CD8-positive, alpha-beta memory T cell (primary cell): Measurements from ENCODE around the gene EHD1. TPM values are rescaled to one million over a fixed set of nuclear protein-coding genes. Genes with fewer than 3 reads are reported as not detected.
"Not testable (repeated sequence)": the region's sequence is repeated elsewhere in the genome, so short reads cannot be mapped to it uniquely, and the experiment has no call there.

Experiments
- CTCF ChIA-PET: fragments of 350-600 bp; sonication (Branson Sonifier 250); formaldehyde crosslinking; loops from one replicate; lab custom pipeline; 2021; ENCODE audit warnings: antibody characterized with exemption; lab: Charles Lee
- POLR2A ChIA-PET: fragments of 350-600 bp; sonication (Branson Sonifier 250); formaldehyde crosslinking; loops from one replicate; lab custom pipeline; 2021; ENCODE audit warnings: antibody characterized with exemption; lab: Charles Lee
- DNase-seq, 5 donors: peaks; one replicate each; pipeline versions ENCODE4 v3.0.0 to v3.0.0-alpha.2; 2020 to 2022; ENCODE audit warnings: mixed read lengths in 1 of 5
- H3K27ac ChIP-seq: one replicate; pipeline ENCODE4 v1.7.0; 2013; ENCODE audit warnings: low read depth, mild to moderate bottlenecking, low read length, moderate library complexity
- H3K27me3 ChIP-seq: 2 replicates; pipeline ENCODE4 v1.7.0; 2013; ENCODE audit warnings: low read length, mild to moderate bottlenecking; ENCODE audit not compliant: insufficient read depth, poor library complexity, severe bottlenecking
- H3K36me3 ChIP-seq: 2 replicates; pipeline ENCODE4 v1.7.0; 2013; ENCODE audit warnings: mild to moderate bottlenecking, low read length, moderate library complexity; ENCODE audit not compliant: insufficient read depth
- H3K4me1 ChIP-seq: 2 replicates; pipeline ENCODE4 v1.7.0; 2013; ENCODE audit warnings: mild to moderate bottlenecking, low read length, moderate library complexity; ENCODE audit not compliant: insufficient read depth
- H3K4me3 ChIP-seq: 2 replicates; pipeline ENCODE4 v1.7.0; 2013; ENCODE audit warnings: mild to moderate bottlenecking, low read length
- H3K9me3 ChIP-seq: 2 replicates; pipeline ENCODE4 v1.7.0; 2013; ENCODE audit warnings: mild to moderate bottlenecking, low read length
- H3K27ac Mint-ChIP-seq, 8 donors: one replicate each; pipeline ENCODE4 v1.8.0; 2020 to 2021; ENCODE audit warnings: mixed read lengths in 8 of 8, mild to moderate bottlenecking in 6 of 8, inconsistent platforms in 3 of 8, moderate library complexity in 3 of 8
- H3K27me3 Mint-ChIP-seq, 2 donors: one replicate each; pipeline ENCODE4 v1.8.0; 2020 to 2021; ENCODE audit warnings: mixed read lengths in 2 of 2, mild to moderate bottlenecking in 1 of 2, moderate library complexity in 1 of 2
- H3K36me3 Mint-ChIP-seq, 3 donors: one replicate each; pipeline ENCODE4 v1.8.0; 2020 to 2021; ENCODE audit warnings: mixed read lengths in 3 of 3, inconsistent platforms in 1 of 3, mild to moderate bottlenecking in 1 of 3
- H3K4me1 Mint-ChIP-seq, 3 donors: one replicate each; pipeline ENCODE4 v1.8.0; 2020 to 2021; ENCODE audit warnings: mixed read lengths in 3 of 3, inconsistent platforms in 1 of 3, mild to moderate bottlenecking in 1 of 3
- H3K4me3 Mint-ChIP-seq, 7 donors: one replicate each; pipeline ENCODE4 v1.8.0; 2020 to 2021; ENCODE audit warnings: mixed read lengths in 7 of 7, mild to moderate bottlenecking in 6 of 7, moderate library complexity in 4 of 7, inconsistent platforms in 2 of 7
- H3K9me3 Mint-ChIP-seq, 5 donors: one replicate each; pipeline ENCODE4 v1.8.0; 2020 to 2022; ENCODE audit warnings: mixed read lengths in 5 of 5, mild to moderate bottlenecking in 3 of 5, moderate library complexity in 2 of 5, inconsistent platforms in 1 of 5
- polyA plus RNA-seq: library from polyadenylated mRNA; unstranded; fragments of 300-500 nt; fragmentation: Illumina TruSeq; gene quantifications from one replicate; pipeline ENCODE4 v1.2.3, GENCODE V29; 2021
- total RNA-seq, 2 experiments: library from RNA; stranded (reverse); gene quantifications; one replicate each; pipeline ENCODE4 v1.2.3, GENCODE V29; 2021

The EHD1 gene
- total and polyA plus RNA-seq, 3 experiments from 2014 or later: 102 to 258 (median 110) TPM

- ChIA-PET POLR2A (no interaction called here), CTCF (no interaction called here)
- Mint-ChIP-seq H3K4me3 (no peak overlapping the region), H3K4me1 (no peaks in the 10 kb centered on the region), H3K36me3 (no peaks in the 10 kb centered on the region), H3K27me3 (no peaks in the 10 kb centered on the region), H3K27ac (peak overlapping the region in 2 of 8 donors; percentile 0 to 45), H3K9me3 (no peaks in the 10 kb centered on the region)
- Histone ChIP-seq H3K9me3 (no peaks in the 10 kb centered on the region), H3K36me3 (no peaks in the 10 kb centered on the region), H3K27ac (no peak overlapping the region), H3K27me3 (no peaks in the 10 kb centered on the region), H3K4me3 (no peak overlapping the region), H3K4me1 (no peaks in the 10 kb centered on the region)
- no peak for DNase-seq
Observed at GRCh38 chr11:64817476-64817875, 60.9 kb downstream of the EHD1 start.

DNA sequence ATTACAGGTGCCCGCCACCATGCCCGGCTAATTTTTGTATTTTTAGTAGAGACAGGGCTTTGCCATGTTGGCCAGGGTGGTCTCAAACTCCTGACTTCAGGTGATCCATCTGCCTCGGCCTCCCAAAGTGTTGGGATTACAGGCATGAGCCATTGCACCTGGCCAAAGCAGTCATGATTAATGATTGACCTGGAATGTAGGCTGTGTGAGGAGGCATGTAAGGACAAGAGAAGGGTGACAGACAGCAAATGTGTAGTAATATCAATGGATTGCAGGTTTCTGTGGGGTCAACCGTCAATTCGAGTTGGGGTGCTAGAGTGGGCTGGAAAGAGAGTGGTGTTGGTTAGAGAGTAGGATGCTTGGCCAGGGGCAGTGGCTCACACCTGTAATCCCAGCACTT lies 63.0 kb downstream of the EHD1 start:
- H3K4me1 ChIP-seq, H3K36me3 Mint-ChIP-seq, H3K36me3 ChIP-seq, H3K27me3 Mint-ChIP-seq, H3K27ac Mint-ChIP-seq, H3K27ac ChIP-seq, H3K4me3 Mint-ChIP-seq, DNase-seq, H3K9me3 Mint-ChIP-seq, H3K9me3 ChIP-seq, POLR2A ChIA-PET, H3K27me3 ChIP-seq, H3K4me3 ChIP-seq: not testable (repeated sequence)
- CTCF ChIA-PET: interaction anchor here (0.8 kb wide), 1 partner anchor 29 kb away, joined by 3 read pairs; the partner anchor contains the start of gene CDC42BPG
- peaks cover 6 to 12% (median 7%) of the 10 kb centered on the region in 3 donors for H3K4me1 Mint-ChIP-seq

GRCh38 chr11:64814712-64815187 lies 63.7 kb downstream of the EHD1 start:
- H3K4me3 Mint-ChIP-seq: no peak overlapping the region
- peak overlapping the region in 1 of 8 donors; percentile 29 for H3K27ac Mint-ChIP-seq
- no peaks in the 10 kb centered on the region for H3K9me3 Mint-ChIP-seq
- no peak overlapping the region for H3K27ac ChIP-seq
- H3K36me3 Mint-ChIP-seq: peaks cover 0 to 9% (median 0%) of the 10 kb centered on the region in 3 donors
- H3K4me1 ChIP-seq: peaks cover 5% of the 10 kb centered on the region
- peaks cover 6 to 14% (median 12%) of the 10 kb centered on the region in 3 donors for H3K4me1 Mint-ChIP-seq
- no peaks in the 10 kb centered on the region for H3K9me3 ChIP-seq
- POLR2A ChIA-PET: interaction anchor here (0.5 kb wide), 1 partner anchor 287 kb away, joined by 12 read pairs; no protein-coding TSS in a partner anchor
- H3K4me3 ChIP-seq: no peak overlapping the region
- CTCF ChIA-PET: interaction anchor here (0.8 kb wide), 1 partner anchor 30 kb away, joined by 3 read pairs; the partner anchor contains the start of gene CDC42BPG
- no peaks in the 10 kb centered on the region for H3K36me3 ChIP-seq
- H3K27me3 ChIP-seq: no peaks in the 10 kb centered on the region
- DNase-seq: no peak
- no peaks in the 10 kb centered on the region for H3K27me3 Mint-ChIP-seq

DNA sequence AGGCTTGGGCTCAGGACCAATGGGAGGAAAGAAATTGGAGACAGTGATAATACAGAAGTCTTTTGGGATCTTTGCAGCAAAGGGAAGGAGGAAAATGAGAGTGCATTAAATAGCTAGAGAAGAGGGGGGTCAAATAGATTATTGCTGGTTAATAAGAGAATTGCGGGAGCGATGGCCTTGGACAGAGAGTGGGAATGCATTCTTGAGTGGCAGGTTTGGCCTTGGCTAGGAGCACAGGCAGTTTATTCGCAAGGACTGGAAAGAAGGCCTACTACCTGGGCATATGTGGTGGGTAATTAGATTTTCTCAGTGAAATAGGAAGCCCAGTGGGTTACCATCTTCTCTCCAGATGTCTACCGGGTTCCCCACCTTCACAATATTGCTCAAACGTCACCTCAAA lies 64.6 kb downstream of the EHD1 start:
- Mint-ChIP-seq H3K9me3 (no peaks in the 10 kb centered on the region), H3K27ac (peak overlapping the region in 2 of 8 donors; percentile 20 to 84), H3K36me3 (peaks cover 0 to 13% (median 0%) of the 10 kb centered on the region in 3 donors), H3K27me3 (no peaks in the 10 kb centered on the region), H3K4me1 (peaks cover 13 to 20% (median 19%) of the 10 kb centered on the region in 3 donors), H3K4me3 (peak overlapping the region in 1 of 7 donors; percentile 40)
- H3K4me3 ChIP-seq: no peak overlapping the region
- H3K9me3 ChIP-seq: no peaks in the 10 kb centered on the region
- H3K27me3 ChIP-seq: no peaks in the 10 kb centered on the region
- no peak for DNase-seq
- H3K4me1 ChIP-seq: peaks cover 14% of the 10 kb centered on the region
- ChIA-PET CTCF (interaction anchor here (1.9 kb wide), 1 partner anchor 70 kb away, joined by 4 read pairs; the partner anchor contains the start of gene RASGRP2), POLR2A (interaction anchor here (0.7 kb wide), 2 partner anchors 67 to 1015 kb away, joined by 3 to 5 read pairs; no protein-coding TSS in a partner anchor)
- H3K27ac ChIP-seq: no peak overlapping the region
- H3K36me3 ChIP-seq: no peaks in the 10 kb centered on the region

- DNase-seq: peak in 4 of 5 donors; percentile 46 to 75 (median 61)
- CTCF ChIA-PET: interaction anchor here (0.7 to 1.7 kb wide), 10 partner anchors 27 to 122 kb away, joined by 3 to 9 read pairs (median 3); partner anchors contain the start of gene SF1
- Histone ChIP-seq H3K36me3 (peaks cover 13% of the 10 kb centered on the region), H3K27ac (peak overlapping the region; percentile 78), H3K4me1 (peaks cover 15% of the 10 kb centered on the region), H3K4me3 (peak overlapping the region; percentile 83), H3K9me3 (no peaks in the 10 kb centered on the region), H3K27me3 (no peaks in the 10 kb centered on the region)
- H3K4me3 Mint-ChIP-seq: peak overlapping the region; percentile 85 to 96 (median 94)
- POLR2A ChIA-PET: interaction anchor here (0.9 to 3.2 kb wide), 9 partner anchors 9 to 311 kb away, joined by 3 to 43 read pairs (median 3); partner anchors contain the start of genes CDC42BPG, FAU, MRPL49 and SF1
- H3K9me3 Mint-ChIP-seq: no peaks in the 10 kb centered on the region
- peaks cover 23 to 33% (median 30%) of the 10 kb centered on the region in 3 donors for H3K4me1 Mint-ChIP-seq
- peaks cover 0 to 35% (median 0%) of the 10 kb centered on the region in 3 donors for H3K36me3 Mint-ChIP-seq
- peak overlapping the region; percentile 89 to 97 (median 94) for H3K27ac Mint-ChIP-seq
- peaks cover 0 to 3% of the 10 kb centered on the region in 2 donors for H3K27me3 Mint-ChIP-seq
Observed at GRCh38 chr11:64810891-64811272, 67.5 kb downstream of the EHD1 start.

GRCh38 chr11:64810271-64810890 lies 68.0 kb downstream of the EHD1 start, which contains the start of gene MEN1:
Gene MEN1 (minus strand): TSS chr11:64810551. CDS start chr11:64810109, 442 bp downstream.
- Mint-ChIP-seq H3K27me3 (peaks cover 0 to 3% of the 10 kb centered on the region in 2 donors), H3K27ac (peak within 1 kb of the TSS; percentile 89 to 97 (median 94)), H3K4me3 (peak within 1 kb of the TSS; percentile 85 to 96 (median 94)), H3K36me3 (peaks cover 0 to 40% (median 0%) of the 10 kb centered on the region in 3 donors), H3K9me3 (no peaks in the 10 kb centered on the region), H3K4me1 (peaks cover 23 to 33% (median 30%) of the 10 kb centered on the region in 3 donors)
- DNase-seq: peak; percentile 55 to 84 (median 75)
- ChIA-PET POLR2A (interaction anchor here (0.9 to 3.2 kb wide), 9 partner anchors 8 to 312 kb away, joined by 3 to 43 read pairs (median 3); partner anchors contain the start of genes CDC42BPG, FAU, MRPL49 and SF1), CTCF (interaction anchor here (0.7 to 1.7 kb wide), 12 partner anchors 10 to 122 kb away, joined by 3 to 9 read pairs (median 3); partner anchors contain the start of gene SF1)
- no peaks in the 10 kb centered on the region for H3K27me3 ChIP-seq
- H3K9me3 ChIP-seq: no peaks in the 10 kb centered on the region
- peak within 1 kb of the TSS; percentile 83 for H3K4me3 ChIP-seq
- H3K36me3 ChIP-seq: peaks cover 13% of the 10 kb centered on the region
- peaks cover 15% of the 10 kb centered on the region for H3K4me1 ChIP-seq
- H3K27ac ChIP-seq: peak within 1 kb of the TSS; percentile 78

- peaks cover 0 to 3% of the 10 kb centered on the region in 2 donors for H3K27me3 Mint-ChIP-seq
- H3K9me3 Mint-ChIP-seq: no peaks in the 10 kb centered on the region
- peak overlapping the region; percentile 85 to 96 (median 94) for H3K4me3 Mint-ChIP-seq
- peak in 1 of 5 donors; percentile 9 for DNase-seq
- POLR2A ChIA-PET: interaction anchor here (0.6 to 3.2 kb wide), 5 partner anchors 31 to 123 kb away, joined by 3 to 43 read pairs (median 7); partner anchors contain the start of gene SF1
- peaks cover 23 to 33% (median 30%) of the 10 kb centered on the region in 3 donors for H3K4me1 Mint-ChIP-seq
- peak overlapping the region; percentile 89 to 97 (median 94) for H3K27ac Mint-ChIP-seq
- no peaks in the 10 kb centered on the region for H3K27me3 ChIP-seq
- peak overlapping the region; percentile 83 for H3K4me3 ChIP-seq
- peaks cover 15% of the 10 kb centered on the region for H3K4me1 ChIP-seq
- H3K36me3 Mint-ChIP-seq: peaks cover 0 to 45% (median 0%) of the 10 kb centered on the region in 3 donors
- H3K36me3 ChIP-seq: peaks cover 13% of the 10 kb centered on the region
- no peaks in the 10 kb centered on the region for H3K9me3 ChIP-seq
- CTCF ChIA-PET: interaction anchor here (1.1 to 1.6 kb wide), 6 partner anchors 10 to 62 kb away, joined by 3 to 4 read pairs (median 3); no protein-coding TSS in a partner anchor
- peak overlapping the region; percentile 78 for H3K27ac ChIP-seq
Observed at GRCh38 chr11:64809781-64810241, 68.6 kb downstream of the EHD1 start.
